ENCODE measurements around the gene XPC.

Gene XPC

DNA sequence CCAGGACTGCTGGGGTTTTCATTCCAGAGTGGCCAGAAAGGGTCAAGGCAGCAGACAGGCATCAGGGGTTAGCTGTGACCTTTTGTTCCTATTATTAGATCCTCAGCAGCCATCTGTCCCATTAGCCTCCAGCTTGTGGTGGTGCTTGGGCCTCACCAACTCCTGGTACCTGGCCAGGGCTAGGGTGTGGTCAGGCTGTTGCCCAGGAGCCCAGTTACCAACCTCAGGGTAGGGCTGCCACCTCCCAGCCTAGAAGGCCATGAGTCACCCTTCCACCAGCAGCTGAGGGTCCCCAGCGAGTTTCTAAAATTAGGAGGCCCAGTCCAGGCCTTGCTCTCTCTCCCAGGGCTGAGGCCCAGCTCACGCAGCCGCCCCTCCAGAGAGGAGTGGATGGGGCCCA, 41.4 kb downstream of the XPC start:
- in situ Hi-C loops (cut with MboI; ENCODE audit: low sequenced_read_pairs): no loop called here

DNA sequence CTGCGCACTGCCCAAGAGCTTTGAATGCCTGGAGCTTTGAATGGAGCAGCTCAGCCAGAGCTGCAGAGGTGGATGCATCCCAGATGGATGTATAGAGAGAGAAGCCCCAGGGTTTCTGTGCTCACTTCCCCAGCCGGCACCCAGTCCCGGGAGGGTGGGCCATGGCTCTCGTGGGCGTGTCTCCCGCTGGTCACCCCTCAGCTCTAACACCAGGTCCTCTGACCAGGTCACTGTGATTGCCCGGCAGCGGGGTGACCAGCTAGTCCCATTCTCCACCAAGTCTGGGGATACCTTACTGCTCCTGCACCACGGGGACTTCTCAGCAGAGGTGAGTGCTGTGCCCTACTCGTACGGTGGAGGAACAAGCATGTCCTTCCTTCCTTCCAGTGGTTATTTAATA, 42.8 kb downstream of the XPC start:
- in situ Hi-C loops (cut with MboI; ENCODE audit: low sequenced_read_pairs): no loop called here

DNA sequence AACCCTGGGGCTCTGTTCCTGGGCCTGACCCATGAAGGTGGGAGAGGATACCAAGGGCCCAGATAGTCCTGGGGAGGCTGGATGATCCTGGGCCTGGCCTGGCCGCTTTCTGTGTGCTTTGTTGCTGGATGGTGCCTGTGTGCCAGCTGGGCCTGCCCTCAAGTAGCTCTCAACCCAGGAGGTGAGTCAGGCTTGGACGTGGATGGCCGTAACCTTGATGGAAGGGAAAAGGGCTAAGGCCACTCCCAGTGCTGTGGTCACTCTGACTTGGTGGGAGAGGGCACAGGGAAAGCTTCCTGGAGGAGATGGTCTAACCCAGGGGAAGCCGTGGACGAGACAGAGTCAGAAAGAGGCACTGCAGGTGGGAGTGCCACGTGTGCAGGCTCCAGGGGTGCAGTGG, 44.1 kb downstream of the XPC start:
- in situ Hi-C loops (cut with MboI; ENCODE audit: low sequenced_read_pairs): no loop called here

DNA sequence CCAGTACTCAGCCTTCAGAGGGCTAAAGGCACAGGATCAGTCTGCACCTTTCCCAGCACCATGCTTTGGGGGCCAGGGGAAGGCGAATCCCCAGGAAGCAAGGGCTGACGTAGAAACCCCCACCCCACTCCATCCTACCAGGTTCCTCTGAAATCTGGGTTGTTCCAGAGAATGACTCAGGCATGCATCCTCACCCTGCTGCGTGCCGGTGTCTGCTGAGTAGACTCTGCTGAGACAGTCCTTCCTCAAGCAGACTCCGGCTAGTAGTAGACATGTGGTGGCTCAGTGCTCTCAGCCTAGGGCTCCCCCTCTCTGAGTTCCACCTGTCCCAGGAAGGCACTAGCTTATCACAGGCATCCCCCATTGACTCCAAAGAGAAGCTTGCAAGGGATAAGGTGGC, 44.5 kb downstream of the XPC start:
- in situ Hi-C loops (cut with MboI; ENCODE audit: low sequenced_read_pairs): no loop called here

DNA sequence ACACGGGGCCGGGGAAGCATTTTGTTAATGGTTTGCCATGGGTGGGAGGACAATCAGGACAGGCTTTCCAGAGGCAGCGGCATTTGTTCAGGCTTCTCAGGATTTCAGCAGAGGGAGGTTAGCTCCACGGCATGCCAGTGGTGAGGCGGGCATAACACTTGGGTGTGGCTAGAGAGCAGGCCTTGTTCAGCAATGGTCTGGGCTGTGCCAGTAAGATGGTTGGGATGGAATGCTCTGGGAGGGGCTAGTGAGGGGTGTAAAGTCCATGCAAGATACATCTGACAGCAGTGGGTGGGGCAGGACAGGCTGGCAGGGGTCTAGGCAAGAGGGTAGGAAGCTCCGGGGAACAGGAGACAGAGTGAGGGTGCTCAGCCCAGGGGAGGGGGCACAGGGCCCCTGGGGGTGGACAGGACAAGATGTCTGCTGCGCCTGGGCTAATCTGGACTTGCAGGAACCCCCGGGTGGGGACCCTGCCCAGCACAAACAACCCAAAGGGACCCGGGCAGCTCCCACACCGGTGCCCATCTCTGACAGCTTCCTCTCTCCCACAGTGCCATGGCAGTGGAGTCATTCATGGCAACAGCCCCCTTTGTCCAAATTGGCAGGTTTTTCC, 45.1 kb downstream of the XPC start:
- in situ Hi-C loops (cut with MboI; ENCODE audit: low sequenced_read_pairs): no loop called here

DNA sequence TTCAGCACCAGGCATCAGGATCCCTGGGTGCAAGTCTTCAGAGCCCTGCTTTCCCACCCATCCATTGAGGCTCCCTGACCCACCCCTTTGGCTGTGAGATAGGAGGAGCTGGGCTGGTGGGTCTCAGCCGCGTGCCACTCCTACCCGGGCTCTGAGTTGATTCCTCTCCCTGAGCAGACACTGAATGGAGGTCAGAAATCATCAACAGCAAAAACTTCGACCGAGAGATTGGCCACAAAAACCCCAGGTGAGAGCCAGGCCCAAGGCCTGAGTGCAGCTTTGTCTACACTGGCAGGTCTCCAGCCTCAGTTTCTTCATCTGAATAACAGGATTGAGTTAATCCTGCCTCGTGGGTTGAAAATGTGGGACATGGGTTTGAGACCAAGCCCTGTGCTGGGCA, 45.7 kb downstream of the XPC start:
- in situ Hi-C loops (cut with MboI; ENCODE audit: low sequenced_read_pairs): no loop called here

DNA sequence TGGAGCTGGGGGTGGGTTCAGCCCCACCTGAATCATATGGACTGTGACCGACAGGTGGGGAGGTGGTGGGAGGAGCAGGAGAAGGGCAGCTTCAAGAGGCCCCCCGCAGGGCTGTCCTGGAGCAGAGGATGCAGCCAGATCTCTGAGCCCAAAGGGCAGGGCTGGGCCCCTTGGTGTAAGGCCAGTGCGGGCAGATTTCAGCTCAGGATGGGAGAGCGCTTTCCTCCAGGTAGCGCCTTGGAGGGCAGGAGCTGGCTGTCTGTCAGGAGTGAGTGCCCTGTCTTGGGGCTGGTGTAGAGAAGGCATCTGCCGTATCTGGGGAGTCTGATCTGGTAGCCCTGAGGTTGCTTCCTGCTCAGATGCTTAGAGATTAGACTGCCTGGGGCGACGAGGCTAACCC, 46.3 kb downstream of the XPC start:
- in situ Hi-C loops (cut with MboI; ENCODE audit: low sequenced_read_pairs): no loop called here

DNA sequence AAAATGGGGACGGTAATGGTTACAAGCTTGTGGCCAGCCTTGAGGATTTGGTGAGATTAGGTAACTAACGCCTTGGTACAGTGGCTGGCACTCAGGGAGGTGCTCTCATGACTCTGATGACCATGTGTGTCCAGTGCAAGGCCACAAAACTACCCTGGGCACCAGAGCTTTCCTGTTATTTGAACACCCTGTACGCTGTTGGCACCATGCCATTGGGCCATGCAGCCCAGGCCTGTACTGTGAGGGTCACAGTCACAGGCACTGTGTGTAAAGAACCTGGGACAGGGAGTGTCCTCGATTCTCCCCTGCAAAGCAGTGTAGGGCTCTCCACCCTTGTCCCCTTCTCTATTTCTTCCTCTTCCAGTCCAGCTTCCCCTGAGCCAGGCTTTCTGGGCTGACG, 47.3 kb downstream of the XPC start:
- in situ Hi-C loops (cut with MboI; ENCODE audit: low sequenced_read_pairs): no loop called here

DNA sequence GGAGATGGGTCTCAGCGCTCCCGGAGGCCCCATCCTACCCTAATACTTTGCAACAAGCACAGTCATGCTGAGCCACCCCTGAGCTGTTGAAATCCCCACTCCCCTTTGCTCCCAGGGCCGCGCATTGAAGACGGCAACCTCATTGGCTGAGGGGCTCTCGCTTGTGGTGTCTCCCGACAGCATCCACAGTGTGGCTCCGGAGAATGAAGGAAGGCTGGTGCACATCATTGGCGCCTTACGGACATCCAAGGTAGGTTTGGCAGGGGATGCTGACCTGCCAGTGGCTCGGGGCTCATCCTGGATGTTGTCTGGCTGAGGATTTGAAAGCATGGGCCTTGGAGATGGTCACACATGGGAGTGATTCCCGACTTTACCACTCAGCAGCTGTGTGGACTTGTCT, 47.7 kb downstream of the XPC start:
- in situ Hi-C loops (cut with MboI; ENCODE audit: low sequenced_read_pairs): no loop called here

DNA sequence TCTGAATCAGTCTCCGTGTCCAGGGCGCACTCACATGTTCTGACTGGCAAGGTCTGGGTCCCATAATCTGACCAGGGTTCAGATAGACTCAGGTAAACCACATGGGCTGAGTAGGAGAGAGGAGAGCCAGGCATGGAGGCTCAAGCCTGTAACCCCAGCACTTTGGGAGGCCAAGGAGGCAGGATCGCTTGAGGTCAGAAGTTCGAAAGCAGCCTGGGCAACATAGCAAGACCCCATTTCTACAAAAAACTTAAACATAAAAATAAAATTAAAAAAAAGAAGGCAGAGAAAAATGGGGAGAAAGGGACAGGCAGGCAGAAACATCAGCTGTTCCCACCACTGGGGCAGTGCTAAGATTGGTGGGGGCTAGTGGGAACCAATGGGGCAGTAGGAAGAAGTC, 48.2 kb downstream of the XPC start:
- in situ Hi-C loops (cut with MboI; ENCODE audit: low sequenced_read_pairs): no loop called here

DNA sequence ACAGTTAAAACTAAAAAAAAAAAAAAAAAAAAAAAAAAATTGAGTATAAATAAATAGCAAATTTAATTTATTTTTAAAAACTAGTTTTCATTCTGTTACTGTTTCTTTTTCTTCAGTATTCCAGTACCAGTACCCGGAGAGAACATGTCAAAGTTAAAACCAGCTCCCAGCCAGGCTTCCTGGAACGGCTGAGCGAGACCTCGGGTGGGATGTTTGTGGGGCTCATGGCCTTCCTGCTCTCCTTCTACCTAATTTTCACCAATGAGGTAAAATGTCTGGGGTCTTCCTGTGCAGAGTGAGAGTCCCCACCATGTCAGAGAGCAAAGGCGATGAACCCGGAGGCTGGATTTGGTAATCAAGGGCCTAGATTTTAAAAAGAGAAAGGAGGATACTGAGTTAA, 49.1 kb downstream of the XPC start:
- in situ Hi-C loops (cut with MboI; ENCODE audit: low sequenced_read_pairs): no loop called here

DNA sequence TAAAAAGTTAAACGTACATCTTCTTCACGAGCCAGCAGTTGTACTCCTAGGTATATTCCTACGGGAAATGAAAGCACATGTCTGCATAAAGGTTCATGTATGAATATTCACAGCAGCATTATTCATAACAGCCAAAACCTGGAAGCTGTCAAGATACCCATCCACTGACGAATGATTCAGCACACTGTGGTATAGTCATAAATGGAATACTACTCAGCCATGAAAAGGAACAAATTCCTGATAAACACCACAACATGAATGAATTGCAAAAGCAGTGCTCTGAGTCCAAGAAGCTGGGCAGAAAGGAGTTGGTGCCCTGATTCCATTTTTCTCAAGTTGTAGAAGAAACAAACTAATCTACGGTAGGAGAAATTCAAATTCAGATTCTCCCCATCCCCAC, 49.7 kb downstream of the XPC start:
- in situ Hi-C loops (cut with MboI; ENCODE audit: low sequenced_read_pairs): no loop called here

DNA sequence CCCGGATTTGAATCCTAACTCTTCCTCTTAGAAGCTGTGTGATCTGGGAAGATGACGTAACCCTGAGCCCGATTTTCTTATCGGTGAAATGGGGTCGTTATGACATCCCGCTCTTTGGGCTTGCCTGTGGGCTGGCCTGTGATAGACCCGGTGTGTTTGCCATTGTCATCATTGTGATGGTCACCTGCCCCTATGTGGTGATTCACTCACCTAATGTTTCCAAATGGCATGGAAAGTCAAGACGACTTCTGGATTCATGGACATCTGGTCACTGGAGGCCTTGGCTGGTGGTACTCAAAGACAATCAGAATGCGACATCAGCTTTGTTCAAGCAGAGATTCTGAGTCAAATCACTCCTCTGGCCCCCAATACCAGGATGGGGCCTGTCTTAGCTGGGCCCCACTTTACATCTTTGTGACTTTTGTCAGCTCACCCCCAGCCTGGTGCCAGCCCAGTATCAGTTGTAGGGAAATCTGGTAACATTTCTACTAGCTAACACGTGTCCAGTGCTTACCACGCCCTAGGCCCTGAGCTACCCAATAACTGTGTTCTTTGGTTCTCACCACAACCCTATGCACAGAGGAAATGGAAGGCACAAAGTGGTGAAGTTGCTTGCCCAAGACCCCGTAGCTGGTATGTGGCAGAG, 50.8 kb downstream of the XPC start:
- in situ Hi-C loops (cut with MboI; ENCODE audit: low sequenced_read_pairs): no loop called here

DNA sequence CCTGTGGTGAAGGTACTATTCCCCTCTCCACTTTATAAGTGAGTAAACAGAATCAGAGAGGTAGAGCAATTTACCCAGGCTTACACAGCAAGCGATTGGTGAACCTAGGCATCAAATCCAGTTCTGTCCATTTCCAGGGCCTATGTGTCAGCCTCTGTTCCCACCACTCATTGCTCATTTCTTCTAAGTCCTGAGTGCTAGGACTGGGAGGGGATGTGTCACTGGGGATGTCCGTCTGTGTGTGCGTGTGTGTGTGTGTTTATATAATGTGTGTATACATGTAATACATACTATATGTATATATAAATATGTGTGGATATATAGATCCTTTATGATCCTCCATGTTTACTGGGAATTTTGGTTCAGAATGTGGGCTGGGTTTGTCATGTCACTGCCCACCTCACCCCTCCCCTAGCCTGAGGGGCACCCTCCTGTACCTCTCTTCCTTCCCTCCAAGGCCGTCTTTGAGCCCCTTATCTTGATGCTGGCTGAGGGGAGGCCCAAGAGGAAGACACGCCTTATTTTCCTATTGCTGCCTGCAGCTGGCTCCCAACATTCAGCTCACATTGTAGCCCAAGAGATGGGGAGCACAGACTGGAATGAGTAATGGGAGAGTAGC, 51.4 kb downstream of the XPC start:
- in situ Hi-C loops (cut with MboI; ENCODE audit: low sequenced_read_pairs): no loop called here

DNA sequence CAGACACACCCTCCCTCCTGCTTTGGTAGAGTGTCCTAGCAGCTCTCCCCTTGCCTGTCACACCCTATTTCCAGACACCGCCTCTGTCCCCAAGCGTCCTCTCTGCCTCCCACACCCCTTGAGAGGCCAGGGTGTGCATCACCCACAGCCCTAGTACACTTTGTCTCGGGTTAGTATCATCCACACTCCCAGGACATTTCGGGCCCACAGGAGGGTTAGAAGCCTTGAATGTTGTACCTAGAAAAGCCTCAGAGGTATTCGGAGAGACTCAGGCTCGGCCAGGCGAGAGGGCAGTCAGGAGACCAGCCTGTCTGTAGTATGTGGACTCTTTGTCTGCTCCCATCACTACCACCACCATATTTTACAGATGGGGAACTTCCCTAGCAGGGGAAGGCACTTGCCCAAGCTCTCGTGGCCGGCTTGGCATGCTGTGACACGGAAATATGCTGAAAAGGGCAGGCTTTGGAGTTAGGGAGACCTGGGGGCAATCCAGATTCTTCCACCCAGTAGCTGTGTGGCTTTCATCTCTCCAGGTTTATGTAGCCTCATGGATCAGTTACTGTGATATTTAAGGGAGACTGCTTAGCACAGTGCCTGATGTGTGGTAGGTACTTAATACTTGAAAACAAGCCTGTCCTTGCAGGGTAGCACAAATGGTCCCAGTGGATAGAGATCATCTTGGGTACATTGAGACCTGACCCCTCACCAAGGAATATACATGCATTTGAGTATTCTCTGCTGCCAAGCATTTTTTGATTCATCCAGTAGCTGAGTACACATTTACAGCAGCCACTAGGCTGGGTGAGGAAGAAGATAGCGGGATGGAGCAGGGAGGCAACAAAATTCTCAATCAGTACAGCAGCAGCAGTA, 52.1 kb downstream of the XPC start:
- in situ Hi-C loops (cut with MboI; ENCODE audit: low sequenced_read_pairs): no loop called here

DNA sequence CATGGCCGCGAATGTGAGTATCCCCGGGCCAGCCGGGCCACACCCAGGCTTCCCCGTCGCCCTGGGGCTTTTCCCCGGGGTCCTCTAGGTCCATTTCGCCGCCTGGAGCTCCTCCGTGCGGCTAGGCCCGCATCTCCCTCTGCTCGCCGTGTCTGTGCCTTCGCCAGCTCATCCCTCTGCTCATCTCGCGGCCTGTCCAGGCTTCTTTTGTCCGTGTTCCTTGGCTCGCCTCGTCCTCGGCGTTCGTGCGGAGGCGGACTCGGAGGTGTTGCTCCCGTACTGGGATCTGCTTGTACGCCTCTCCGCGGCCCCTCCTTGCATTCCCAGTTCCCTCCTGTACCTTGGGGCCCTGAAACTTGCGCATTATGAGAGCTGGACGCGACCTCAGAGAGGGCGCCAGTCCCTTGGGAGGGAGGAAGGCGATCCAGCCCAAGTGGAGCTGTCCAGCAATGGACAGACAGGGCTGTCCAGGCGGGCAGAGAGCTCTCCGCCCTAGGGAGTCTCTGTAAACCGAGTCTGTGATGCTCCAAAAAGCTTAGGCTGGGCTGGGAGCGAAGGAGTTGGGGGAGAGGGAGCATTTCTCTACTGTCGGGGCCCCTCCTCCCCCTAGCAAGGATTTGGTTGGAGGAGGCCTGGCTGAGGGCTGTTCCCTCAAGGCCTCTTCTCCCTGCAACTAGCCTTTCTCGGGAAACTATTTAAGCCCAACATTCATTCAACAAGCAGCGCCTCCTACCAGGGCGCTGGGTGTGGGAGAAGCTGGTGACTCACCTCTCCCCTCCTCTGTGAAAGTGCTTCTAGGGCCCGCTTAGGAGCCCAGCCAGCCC, 53.0 kb downstream of the XPC start:
- in situ Hi-C loops (cut with MboI; ENCODE audit: low sequenced_read_pairs): no loop called here

DNA sequence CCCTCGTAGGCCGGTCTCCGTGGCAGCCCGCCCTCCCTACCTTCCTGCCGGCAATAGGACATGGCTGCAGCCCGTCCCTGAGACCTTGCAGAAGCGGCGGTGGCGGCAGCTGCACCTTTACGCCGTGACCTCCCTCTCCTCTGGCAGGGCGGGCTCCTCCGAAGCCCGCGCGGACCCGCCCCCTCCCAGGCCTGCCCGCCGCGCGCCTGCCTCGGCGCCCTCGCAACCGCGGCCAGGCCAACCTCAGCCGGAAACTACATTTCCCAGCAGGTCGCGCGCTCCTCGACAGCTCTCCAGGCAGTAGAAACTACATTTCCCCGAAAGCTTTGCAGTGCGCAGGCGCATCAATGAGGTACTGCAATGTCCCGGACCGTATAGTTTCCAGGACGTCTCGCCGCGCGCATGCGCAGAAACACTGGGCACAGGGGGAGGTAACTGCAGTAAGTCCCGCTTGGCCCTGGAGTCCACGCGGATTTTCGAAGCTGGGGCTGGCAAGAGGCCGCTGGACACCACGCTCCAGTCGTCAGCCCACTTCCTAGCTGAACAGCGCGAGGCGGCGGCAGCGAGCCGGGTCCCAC, 53.7 kb downstream of the XPC start, which contains the start of the genes CHCHD4 and TMEM43:
TSS of gene CHCHD4 (minus strand) at position 256 of the 578 bp plus-strand sequence. CDS start at position 62, 194 bp downstream.
TSS of gene TMEM43 (plus strand) at position 438 of the 578 bp plus-strand sequence. CDS start 142 bp downstream, outside the sequence.
- in situ Hi-C loops (cut with MboI; ENCODE audit: low sequenced_read_pairs): no loop called here

DNA sequence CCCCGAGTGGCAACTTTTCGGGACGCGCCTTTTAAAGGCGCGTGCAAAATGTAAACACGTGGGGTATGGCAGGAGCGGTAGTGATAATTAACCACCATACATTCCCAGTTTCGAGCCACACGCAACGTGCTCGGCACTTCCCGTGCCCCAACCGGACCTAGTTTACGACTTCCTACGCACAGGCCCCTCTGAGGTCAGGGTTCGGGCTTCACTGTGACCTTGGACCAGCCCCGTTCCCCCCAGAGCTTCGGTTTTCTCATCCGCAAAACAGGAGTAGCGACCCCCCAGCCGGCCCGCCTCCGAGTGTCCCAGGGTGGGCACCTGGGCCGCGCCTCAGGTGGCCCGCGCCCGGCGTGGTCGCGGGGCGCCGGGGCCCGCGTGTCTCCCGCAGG, 54.2 kb downstream of the XPC start:
- in situ Hi-C loops (cut with MboI; ENCODE audit: low sequenced_read_pairs): no loop called here

DNA sequence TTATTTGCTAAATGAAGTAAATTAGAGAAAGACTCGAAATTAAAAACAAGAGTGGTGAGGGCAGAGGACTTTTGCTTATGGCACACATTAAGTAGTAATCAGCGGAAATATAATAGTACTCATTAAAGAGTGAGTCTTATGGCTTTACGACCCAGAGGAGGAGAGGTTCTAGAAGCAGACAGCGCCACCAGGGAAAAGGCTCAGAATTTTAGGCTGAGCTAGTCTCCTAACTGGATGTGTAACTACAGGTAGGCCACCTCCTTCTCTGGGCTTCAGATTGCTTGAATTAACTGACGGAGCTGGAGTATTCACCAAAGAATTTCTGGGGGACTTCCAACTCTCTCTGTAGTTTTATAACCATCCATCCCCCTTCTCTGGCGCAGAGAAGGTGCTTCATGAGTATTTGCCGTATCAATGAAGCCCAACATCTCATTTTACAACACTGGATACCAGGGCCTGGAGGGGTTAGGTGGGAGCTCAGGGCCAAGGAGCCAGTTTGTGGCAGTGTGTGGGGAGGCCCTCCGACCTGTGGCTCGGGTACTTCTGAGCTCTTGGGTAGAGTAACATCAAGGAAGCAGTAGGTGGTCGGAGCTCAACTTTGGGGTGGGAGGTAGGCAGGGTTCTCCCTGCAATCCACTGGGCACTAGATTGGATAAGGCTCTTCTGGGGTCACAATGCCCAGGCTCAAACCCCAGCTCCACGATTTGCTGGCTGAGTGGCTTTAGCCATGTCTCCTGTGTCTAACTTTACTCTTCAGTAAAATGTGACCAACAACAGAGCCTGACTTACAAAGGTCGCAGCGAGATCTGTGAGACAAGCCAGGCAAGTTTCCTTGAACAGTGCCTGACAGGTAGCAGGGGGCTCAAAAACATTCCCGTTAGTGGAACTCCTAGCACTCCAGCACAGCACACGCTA, 54.8 kb downstream of the XPC start:
- in situ Hi-C loops (cut with MboI; ENCODE audit: low sequenced_read_pairs): no loop called here
